Choroid plexus epithelial cell (primary cell): ENCODE results near the gene UNC119.
A peak's percentile ranks its signal among the peaks of the same experiment; 100 is the strongest.
"Not testable (repeated sequence)": the region's sequence is repeated elsewhere in the genome, so short reads cannot be mapped to it uniquely, and the experiment has no call there.

ENCODE experiments used
- DNase-seq: peaks from one replicate; pipeline ENCODE4 v3.0.0-alpha.2; 2010; ENCODE audit warnings: low read depth
- H3K4me3 ChIP-seq: 2 replicates; pipeline ENCODE4 v1.5.1; 2011; ENCODE audit warnings: low read depth, mild to moderate bottlenecking, control low read depth, low read length, moderate library complexity
- TF ChIP-seq, protein P1 (sequence below): conservative IDR thresholded peaks from 2 replicates; pipeline ENCODE4 v1.5.1; 2011; ENCODE audit warnings: low read depth, mild to moderate bottlenecking, control low read depth, inconsistent platforms, low read length, moderate library complexity

UNC119 gene

DNA sequence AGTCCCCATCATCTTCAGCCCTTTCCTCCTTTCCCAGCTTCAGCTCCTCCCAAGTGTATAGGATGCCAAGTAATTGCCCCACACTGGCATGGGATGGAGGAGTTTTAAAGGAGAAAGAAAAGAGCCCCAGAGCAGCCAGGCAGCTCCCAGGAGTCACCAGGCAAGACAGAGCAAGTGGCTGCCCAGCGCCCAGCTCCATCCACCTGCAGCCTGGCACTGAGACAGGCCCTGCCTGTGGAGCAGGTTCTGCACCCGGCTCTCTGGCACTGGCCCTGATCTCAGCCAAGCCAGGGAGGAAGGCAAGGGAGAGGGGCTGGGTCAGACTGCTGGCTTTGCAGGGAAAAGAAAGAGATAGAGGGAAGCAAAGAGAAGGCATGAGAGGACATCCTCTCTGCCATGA is 24.6 kb downstream of the UNC119 start:
- TF ChIP-seq, protein P1, sequence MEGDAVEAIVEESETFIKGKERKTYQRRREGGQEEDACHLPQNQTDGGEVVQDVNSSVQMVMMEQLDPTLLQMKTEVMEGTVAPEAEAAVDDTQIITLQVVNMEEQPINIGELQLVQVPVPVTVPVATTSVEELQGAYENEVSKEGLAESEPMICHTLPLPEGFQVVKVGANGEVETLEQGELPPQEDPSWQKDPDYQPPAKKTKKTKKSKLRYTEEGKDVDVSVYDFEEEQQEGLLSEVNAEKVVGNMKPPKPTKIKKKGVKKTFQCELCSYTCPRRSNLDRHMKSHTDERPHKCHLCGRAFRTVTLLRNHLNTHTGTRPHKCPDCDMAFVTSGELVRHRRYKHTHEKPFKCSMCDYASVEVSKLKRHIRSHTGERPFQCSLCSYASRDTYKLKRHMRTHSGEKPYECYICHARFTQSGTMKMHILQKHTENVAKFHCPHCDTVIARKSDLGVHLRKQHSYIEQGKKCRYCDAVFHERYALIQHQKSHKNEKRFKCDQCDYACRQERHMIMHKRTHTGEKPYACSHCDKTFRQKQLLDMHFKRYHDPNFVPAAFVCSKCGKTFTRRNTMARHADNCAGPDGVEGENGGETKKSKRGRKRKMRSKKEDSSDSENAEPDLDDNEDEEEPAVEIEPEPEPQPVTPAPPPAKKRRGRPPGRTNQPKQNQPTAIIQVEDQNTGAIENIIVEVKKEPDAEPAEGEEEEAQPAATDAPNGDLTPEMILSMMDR, result no peak
- no peak overlapping the region for H3K4me3 ChIP-seq

DNA sequence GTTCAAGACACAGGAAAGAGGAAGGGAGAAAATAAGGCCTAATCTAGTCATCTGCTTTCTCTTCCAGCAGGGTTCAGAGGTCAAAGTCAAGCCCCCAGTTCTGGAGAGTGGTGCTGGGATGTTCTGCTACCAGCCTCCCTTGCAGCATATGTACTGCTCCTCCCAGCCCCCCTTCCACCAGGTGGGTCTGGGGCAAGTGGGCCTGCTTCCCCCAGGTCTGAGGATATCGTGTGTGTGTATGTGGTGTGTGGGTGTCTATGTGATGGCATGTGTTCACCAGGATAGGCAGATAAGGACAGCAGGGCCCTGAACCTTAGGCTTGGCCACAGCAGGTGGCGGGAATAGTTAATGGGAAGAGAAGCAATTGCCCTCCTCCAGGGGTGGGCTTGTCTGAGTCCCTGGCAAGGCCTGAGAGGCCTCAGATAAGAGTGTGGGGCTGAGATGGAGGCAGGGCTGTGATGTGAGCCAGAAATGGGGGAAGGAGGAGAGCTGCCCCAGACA is 25.2 kb downstream of the UNC119 start:
- TF ChIP-seq, protein P1, result no peak
- no peak for DNase-seq
- no peak overlapping the region for H3K4me3 ChIP-seq

More for the DNA sequence above, 24.6 kb downstream of the UNC119 start:
- no peak for DNase-seq

DNA sequence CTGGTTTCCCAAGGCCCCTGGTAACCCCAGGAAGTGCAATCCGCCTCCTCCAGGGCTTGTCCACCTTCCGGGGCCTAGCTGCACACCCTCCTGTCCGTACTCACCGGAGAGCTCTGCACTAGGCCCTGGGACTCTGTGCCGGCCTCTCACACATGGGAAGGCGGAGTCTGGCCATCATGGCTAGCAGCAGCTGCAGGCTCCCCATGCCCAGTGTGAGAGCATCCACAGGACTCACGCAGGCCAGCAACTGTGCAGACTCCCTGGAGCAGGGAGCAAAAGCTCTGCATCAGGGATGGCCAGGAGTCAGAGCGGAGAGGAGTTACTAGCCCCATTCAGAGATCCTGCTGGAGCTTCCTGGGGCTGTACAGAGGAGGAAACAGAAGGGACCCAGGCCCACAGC is 26.0 kb downstream of the UNC119 start:
- TF ChIP-seq, protein P1, result no peak
- DNase-seq, result no peak
- H3K4me3 ChIP-seq, result no peak overlapping the region

DNA sequence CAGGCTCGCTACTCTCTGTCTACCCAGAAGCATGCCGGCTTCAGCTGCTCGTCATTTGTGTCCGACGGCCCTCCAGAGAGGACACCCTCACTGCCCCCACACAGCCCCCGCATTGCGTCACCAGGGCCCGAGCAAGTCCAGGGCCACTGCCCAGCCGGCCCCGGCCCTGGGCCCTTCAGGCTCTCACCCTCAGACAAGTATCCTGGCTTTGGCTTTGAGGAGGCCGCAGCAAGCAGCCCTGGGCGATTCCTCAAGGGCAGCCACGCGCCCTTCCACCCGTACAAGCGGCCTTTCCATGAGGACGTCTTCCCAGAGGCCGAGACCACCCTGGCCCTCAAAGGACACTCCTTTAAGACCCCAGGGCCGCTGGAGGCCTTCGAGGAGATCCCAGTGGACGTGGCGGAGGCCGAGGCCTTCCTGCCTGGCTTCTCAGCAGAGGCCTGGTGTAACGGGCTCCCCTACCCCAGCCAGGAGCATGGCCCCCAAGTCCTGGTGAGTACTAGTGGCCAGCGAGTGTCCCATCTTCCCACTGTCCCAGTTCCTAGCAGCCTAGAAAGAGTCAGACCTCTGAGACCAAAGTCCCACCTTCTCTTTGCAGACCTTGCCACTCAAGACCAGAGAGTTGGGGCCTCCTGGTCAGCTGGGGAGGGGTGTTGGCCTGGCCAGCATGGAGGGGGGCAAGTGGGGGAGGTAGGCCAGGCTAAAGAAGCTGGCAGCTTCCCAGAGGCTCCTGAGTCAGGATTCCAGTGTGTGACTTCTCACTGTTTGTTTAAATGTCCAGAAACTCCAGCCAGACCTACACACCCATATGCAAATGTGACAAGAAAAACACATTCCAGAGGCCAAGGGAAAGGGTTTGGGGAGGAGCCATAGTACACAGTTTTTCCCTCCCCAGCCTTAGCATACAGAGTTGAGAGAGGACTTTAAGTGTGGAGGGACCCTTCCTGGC is 27.7 kb downstream of the UNC119 start:
- DNase-seq, result peak; percentile 72

DNA sequence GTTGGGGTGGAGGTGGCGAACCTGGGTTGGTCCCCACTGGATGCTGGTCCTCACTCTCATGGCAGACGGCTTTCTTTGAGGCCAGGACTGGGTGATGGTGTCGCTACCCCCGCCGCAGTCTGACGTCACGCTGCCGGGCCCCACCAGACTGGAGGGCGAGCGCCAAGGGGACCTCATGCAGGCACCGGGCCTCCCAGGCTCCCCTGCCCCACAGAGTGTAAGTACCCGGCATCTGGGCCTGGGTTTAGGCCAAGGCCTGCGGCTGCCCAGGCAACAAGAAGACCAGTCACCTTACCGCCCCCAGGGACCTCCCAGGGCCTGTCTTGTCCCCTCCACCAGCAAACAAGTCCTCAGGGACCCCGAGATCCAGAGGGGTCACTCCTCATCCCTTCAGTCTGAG is 28.5 kb downstream of the UNC119 start:
- TF ChIP-seq, protein P1, result no peak
- H3K4me3 ChIP-seq, result no peak overlapping the region
- DNase-seq, result no peak

More for the DNA sequence above, 27.7 kb downstream of the UNC119 start:
- no peak overlapping the region for H3K4me3 ChIP-seq
- TF ChIP-seq, protein P1, result no peak

DNA sequence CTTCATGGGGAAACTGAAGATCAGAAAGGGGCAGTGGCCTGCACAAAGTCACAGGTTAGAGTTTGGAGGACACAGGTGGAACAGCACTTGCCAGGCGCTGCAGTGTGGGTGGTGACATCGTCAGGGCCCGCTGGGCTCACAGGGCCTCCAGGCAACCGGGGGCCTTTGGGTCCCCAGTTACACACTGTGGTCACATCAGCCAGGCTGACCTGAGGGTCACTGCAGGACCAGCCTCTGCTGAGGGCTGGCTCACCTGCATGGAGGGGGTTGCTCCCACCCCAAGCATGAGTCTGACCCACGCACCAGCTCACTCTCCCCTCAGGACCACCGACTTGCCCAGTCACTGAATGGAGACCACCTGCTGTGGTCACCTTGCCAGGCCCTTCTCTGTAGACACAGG is 29.2 kb downstream of the UNC119 start:
- H3K4me3 ChIP-seq, result no peak overlapping the region
- DNase-seq, result no peak
- TF ChIP-seq, protein P1, result no peak

DNA sequence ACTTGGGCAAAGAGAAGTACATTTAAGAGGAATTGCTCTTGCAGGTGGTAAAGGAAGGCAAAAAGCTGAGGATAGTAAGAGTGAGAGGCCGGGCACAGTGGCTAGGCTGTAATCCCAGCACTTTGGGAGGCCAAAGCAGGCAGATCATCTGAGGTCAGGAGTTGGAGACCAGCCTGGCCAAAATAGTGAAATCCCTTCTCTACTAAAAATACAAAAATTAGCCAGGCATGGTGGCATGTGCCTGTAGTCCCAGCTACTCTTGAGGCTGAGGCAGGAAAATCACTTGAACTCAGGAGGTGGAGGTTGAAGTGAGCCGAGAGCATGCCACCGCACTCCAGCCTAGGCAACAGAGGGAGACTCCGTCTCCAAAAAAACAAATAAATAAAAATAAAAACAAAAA is 30.1 kb downstream of the UNC119 start:
- H3K4me3 ChIP-seq, DNase-seq: not testable (repeated sequence)
